HG02943 (cell line): ENCODE results near the gene PGBD4.

Source experiments
- ATAC-seq: cut with Tn5 transposase; IDR thresholded peaks from one replicate; pipeline ENCODE4 v1.9.1; 2021; ENCODE audit warnings: mild to moderate bottlenecking, low read depth, moderate library complexity; ENCODE audit not compliant: unreplicated experiment

PGBD4 gene

GRCh38 chr15:34101366-34102174 lies at the start of gene PGBD4, which contains the start of gene EMC7:
PGBD4 (plus strand) TSS chr15:34102083; CDS start chr15:34102532, 449 bp downstream.
EMC7 (minus strand) TSS chr15:34101862; CDS start chr15:34101839, 23 bp downstream.
- ATAC-seq = peak; percentile 97

DNA sequence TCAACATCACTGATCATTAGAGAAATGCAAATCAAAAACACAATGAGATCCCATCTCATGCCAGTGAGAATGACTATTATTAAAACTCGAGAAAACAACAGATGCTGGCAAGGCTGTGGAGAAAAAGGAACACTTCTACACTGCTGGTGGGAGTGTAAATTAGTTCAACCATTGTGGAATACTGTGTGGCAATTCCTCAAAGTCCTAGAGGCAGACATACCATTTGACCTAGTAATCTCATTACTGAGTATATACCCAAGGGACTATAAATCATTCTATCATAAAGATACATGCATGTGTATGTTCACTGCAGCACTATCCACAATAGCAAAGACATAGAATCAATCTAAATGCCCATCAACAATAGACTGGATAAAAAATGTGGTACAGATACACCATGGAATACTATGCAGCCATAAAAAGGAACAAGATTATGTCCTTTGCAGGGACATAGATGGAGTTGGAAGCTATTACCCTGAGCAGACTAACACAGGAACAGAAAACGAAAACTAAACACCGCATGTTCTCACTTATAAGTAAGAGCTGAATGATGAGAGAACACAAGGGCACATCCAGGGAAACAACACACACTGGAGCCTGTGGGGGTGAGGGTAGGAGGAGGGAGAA lies 47.7 kb upstream of the PGBD4 start:
- ATAC-seq = no peak

- no peak for ATAC-seq
Measured at GRCh38 chr15:34055868-34056595, 45.9 kb upstream of the PGBD4 start.

GRCh38 chr15:34056911-34057310 lies 45.0 kb upstream of the PGBD4 start:
- no peak for ATAC-seq

GRCh38 chr15:34059476-34059875 lies 42.4 kb upstream of the PGBD4 start:
- no peak for ATAC-seq

DNA sequence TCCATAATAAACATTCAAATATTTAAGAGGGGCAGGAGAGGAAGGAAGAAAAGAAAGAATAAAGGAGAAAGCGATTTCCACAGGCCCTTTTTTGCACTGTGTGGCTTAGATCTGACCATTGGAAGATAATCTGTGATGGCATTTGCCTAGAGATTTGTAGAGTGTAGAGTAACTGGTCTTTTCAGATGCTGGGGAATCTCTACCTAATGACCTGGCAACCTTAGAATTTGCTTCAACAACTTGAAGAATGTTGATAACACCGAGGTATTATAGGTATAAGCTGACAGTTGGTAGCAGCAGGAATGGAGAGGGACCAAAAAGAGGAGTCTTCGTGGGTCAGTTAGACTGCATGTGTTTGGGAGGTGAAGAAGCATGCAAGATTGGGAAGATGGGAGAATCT lies 41.9 kb upstream of the PGBD4 start:
- no peak for ATAC-seq

DNA sequence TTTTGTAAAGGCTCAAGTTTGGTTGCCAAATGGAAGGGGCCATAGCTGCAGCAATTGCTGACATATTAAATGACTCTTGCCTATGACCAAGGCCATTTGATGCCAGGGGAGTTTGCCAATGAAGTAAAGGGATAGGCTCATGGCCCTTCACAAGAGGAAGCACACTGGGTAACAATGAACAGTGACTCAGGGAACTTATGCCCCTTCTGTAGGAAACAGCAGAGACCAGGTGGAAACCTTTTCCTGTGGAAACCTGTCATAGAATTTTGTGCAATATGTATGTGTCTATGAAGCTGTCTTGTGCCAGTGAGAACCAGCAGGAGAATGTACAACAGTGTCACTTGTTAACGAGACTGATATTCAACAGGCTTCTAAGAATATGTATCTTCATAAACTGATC lies 37.4 kb upstream of the PGBD4 start:
- no peak for ATAC-seq

DNA sequence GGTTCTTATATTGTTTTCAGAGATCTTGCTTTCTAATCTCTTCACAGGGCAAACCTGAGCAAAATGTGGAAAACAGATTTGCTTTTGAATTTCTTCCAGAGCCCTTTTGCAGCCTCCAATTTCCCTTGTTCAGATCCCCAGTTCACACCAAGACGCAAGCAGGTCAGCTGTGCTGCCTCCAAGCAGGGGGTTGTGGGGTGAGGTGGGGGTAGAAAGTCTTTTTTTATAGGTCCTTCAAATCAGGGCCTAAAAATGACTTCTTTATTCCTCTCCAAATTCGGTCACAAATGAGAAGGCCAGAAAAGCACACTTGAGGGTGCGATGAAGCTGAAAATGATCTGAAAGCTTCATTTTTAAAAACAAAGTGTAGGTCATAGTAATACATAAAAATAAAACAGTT lies 36.6 kb upstream of the PGBD4 start:
- no peak for ATAC-seq

DNA sequence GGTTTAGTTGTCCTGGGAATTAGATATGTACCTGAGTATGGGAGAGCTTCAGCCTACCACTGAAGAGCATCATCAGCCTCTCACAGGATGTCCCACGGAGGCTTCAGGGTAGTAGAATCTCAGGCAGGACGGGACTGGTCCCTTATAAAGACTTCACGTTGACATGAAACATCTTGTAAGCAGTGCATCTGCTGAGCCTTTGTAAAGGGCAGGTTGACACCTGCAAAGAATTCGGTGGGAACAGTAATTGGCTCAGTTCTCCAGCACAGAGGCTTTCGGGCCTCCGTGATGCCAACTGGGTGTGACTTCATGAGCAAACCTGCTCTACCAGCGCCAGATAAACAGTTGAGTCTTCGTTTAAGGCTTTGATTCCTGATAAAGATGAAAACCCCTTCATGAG lies 35.9 kb upstream of the PGBD4 start:
- ATAC-seq = no peak

GRCh38 chr15:34070003-34070402 lies 31.9 kb upstream of the PGBD4 start:
- no peak for ATAC-seq

DNA sequence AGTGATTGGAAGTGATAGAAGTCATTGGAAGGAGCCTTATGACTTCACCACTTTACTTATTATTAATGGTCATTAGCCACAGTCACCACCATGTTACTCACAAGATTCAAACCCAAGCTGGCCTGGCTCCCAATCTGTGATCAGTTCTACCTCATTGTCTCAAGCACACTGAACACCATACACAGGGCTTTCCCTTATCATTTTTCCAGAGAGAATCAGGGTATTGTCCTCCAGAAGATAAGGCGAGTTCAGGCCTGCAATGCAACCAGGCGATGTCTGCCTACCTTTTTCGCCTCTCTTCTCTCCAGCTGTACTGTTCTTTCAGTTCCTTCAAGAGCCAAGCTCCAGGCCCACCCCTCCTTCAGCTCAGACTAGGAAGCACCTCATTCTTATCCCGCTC lies 25.1 kb upstream of the PGBD4 start:
- no peak for ATAC-seq

DNA sequence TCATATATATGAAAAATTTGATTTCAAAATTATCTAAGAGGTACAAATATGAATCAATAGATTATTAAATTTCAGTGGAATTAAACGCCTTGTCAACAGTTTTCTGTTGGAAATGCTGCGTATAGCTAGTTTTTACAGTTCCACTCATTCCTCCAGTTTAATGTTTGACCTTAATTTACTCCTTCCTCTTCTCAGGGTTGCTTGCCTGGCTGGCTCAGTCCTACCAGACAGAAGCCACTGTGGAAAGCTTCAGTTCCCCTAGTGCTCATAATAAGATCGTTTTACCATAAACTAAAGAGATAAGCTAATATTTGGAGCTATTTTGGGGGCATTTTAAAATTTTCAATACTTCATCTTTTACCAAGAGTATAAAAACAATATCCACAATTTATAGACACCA lies 23.0 kb upstream of the PGBD4 start:
- ATAC-seq = no peak

GRCh38 chr15:34079904-34080303 lies 22.0 kb upstream of the PGBD4 start:
- no peak for ATAC-seq

DNA sequence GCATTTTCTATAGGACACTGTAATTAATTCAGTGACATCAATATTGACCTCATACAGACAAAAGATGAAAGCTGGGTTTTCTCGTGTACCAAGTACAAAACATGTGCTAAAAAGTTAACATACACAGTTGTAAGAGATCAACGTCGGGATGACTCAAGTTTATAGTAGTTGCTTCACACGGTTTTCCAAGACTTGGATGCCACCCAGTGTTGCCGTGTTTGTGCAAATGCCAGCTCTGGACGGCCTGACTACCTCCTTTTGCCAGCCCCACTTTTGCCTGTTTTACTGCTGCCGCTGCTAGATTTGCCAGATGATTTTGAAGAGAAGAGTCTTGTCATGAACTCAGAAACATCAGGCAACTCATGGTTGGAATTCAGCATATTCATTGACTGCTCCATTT lies 17.8 kb upstream of the PGBD4 start:
- no peak for ATAC-seq

GRCh38 chr15:34085746-34086145 lies 16.1 kb upstream of the PGBD4 start:
- ATAC-seq = no peak

- no peak for ATAC-seq
Measured at GRCh38 chr15:34099914-34100313, 2.0 kb upstream of the PGBD4 start.

- ATAC-seq = peak; percentile 12
Measured at GRCh38 chr15:34102175-34102925, 467 bp downstream of the PGBD4 start.

GRCh38 chr15:34106423-34106822 lies 4.5 kb downstream of the PGBD4 start:
- ATAC-seq = no peak

- ATAC-seq = no peak
Measured at GRCh38 chr15:34107315-34107714, 5.4 kb downstream of the PGBD4 start.

DNA sequence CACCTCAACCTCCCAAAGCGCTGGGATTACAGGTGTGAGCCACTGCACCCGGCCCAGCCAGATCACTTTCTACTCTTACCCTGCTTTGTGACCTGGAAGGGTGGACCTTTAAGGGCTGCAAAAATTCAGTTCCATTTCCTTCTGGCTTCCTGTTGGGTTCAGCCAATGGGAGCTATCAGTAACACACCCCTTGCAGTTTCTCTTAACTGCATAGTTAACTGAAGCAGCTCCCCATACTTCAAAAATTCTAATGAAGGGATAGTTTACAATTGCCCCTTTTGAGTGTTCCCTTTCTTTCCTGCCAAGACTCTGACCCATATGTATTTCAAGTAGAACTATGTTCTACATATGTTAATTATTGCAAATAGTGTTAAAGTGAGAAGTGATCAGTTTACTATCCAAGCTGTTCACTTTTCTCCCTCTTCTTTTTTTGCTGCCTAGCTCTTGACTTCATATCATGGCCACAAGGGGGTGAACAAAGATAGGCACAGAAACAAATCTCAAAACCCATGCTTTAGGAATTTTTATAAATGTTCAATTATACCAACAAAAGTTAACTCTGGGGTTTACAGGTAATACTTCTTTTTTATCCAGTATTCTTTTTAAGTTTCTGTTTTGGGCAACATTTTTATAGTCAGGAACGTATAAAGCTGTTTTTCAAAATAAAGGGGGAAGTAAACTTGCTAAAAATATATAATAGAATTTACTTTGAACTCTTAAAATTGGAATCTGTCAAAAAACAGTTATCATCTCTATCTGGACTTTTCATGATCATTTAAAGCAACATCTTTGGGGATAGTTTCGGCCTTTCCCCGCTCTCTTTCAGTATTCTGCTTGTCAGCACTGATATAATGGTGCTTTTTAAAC lies 8.1 kb downstream of the PGBD4 start:
- ATAC-seq = no peak
